GM10266 (cell line): Measurements from ENCODE around the gene NEGR1.

ENCODE experiments used
- DNase-seq: peaks from one replicate; pipeline ENCODE4 v3.0.0; 2012; ENCODE audit errors: extremely low spot score
- CTCF ChIP-seq: IDR thresholded peaks from 2 replicates; pipeline ENCODE4 v1.5.1; 2012; ENCODE audit warnings: mild to moderate bottlenecking, low read depth; ENCODE audit not compliant: control insufficient read depth, insufficient read depth; ENCODE audit errors: missing control alignments

NEGR1 gene

DNA sequence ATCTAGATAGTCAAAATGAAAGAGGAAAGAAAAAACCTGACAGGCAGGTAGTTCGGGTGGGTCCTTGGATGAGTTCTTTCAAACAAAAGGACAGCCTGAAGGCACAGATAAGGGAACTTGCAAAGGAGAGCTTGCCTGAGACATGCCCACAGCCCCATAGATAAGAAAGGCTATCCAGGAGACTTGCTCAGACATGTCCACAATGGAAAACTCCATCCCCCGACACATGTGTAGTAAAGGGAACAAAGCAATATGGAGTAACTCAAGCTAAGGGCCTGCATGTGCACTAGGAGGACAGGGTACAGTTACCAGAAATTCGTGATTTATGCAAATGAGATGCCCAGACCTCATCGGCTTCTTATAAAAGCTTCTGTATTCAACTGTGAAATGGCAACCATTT is 281.5 kb downstream of the NEGR1 start:
- DNase-seq, result no peak
- no peak for TF ChIP-seq CTCF

DNA sequence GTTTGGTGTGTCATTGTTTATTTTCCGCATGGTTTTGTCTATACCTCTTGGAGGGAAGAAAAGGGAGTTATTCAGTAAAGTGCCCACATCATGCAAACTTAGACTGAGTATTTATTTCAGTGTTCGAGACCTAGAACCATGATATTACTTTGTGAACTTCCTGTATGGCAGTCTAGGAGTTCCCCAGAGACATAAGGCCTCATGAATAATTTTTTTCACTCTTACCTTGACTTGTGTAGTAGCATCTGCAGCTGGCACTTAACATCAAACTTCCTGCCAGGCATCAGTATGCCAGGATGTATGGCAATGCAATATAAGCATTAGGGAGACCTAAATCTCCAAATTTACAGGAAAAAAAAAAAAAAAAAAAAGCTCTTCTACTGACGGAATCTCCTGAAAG is 287.7 kb downstream of the NEGR1 start:
- DNase-seq, result no peak
- no peak for TF ChIP-seq CTCF

GRCh38 chr1:71987181-71987580 is 295.2 kb downstream of the NEGR1 start:
- TF ChIP-seq CTCF, result no peak
- no peak for DNase-seq

GRCh38 chr1:71986160-71986559 is 296.2 kb downstream of the NEGR1 start:
- TF ChIP-seq CTCF, result no peak
- DNase-seq, result no peak

GRCh38 chr1:71980556-71980955 is 301.8 kb downstream of the NEGR1 start:
- TF ChIP-seq CTCF, result no peak

GRCh38 chr1:71979882-71980281 is 302.5 kb downstream of the NEGR1 start:
- TF ChIP-seq CTCF, result no peak
- no peak for DNase-seq

More at GRCh38 chr1:71980556-71980955, 301.8 kb downstream of the NEGR1 start:
- no peak for DNase-seq

DNA sequence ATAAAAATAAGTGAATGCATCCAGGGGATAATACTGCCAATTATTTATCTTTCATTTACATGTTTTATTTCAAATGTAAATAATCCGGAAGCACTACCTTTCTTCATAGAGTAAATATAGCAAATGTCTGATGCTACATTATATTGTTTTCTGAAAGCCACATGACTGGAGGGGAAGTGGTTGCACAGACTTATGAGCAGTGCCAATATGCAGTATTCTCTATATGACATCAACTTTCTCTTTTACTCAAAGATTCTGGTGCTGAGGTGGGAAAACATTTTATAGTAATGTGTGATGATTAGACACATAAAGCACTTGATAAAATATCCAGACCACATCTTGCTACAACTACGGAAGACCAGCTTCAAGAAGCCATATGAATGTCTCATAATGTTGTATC is 314.7 kb downstream of the NEGR1 start:
- DNase-seq, result peak; percentile 3
- no peak for TF ChIP-seq CTCF

- no peak for TF ChIP-seq CTCF
- no peak for DNase-seq
Measured at GRCh38 chr1:71964188-71964587, 318.2 kb downstream of the NEGR1 start.
